ENCODE measurements around the gene MECP2. TPM values are rescaled to one million over a fixed set of nuclear protein-coding genes. Genes with fewer than 3 reads are reported as not detected.

The MECP2 gene
- total and polyA plus RNA-seq, 2 donors from 2014 or later, result 14.0 to 74.7 TPM

GRCh38 chrX:154072192-154072591, 25.3 kb downstream of the MECP2 start:
- H3K4me1 ChIP-seq (ENCODE audit: control insufficient read depth in 2 of 3, insufficient read depth in 2 of 3, low read depth in 1 of 3, low read length in 3 of 3), result peaks cover 0 to 9% (median 5%) of the 10 kb centered on the region in 3 donors
- H3K27me3 ChIP-seq (ENCODE audit: control insufficient read depth, insufficient read depth, low read length), result no peaks in the 10 kb centered on the region
- no peak overlapping the region for H3K4me3 ChIP-seq (ENCODE audit: low read length in 3 of 3)
- no peaks in the 10 kb centered on the region for H3K9me3 ChIP-seq (ENCODE audit: control insufficient read depth in 2 of 3, insufficient read depth in 1 of 3, low read length in 3 of 3)
- no peaks in the 10 kb centered on the region for H3K36me3 ChIP-seq (ENCODE audit: control insufficient read depth in 2 of 3, insufficient read depth in 3 of 3, low read length in 3 of 3)
- no peak overlapping the region for H3K27ac ChIP-seq (ENCODE audit: low read depth in 2 of 2, low read length in 2 of 2)
- TF ChIP-seq CTCF (IDR thresholded peaks at IDR 0.05; ENCODE audit: borderline replicate concordance, extremely low read depth, insufficient read depth), result no peak
- FAIRE-seq, result no peak
- DNase-seq, result no peak
- no peak overlapping the region for H3K9ac ChIP-seq (ENCODE audit: low read length in 3 of 3)
- intact Hi-C loops (cut with DNase I), result no loop called here

GRCh38 chrX:154068560-154068959, 29.0 kb downstream of the MECP2 start:
- intact Hi-C loops (cut with DNase I), result no loop called here
- no peak for TF ChIP-seq CTCF (IDR thresholded peaks at IDR 0.05; ENCODE audit: borderline replicate concordance, extremely low read depth, insufficient read depth)
- Histone ChIP-seq H3K9ac (ENCODE audit: low read length in 3 of 3) (no peak overlapping the region), H3K36me3 (ENCODE audit: control insufficient read depth in 2 of 3, insufficient read depth in 3 of 3, low read length in 3 of 3) (no peaks in the 10 kb centered on the region), H3K4me1 (ENCODE audit: control insufficient read depth in 2 of 3, insufficient read depth in 2 of 3, low read depth in 1 of 3, low read length in 3 of 3) (peaks cover 0 to 3% (median 0%) of the 10 kb centered on the region in 3 donors), H3K27ac (ENCODE audit: low read depth in 2 of 2, low read length in 2 of 2) (no peak overlapping the region), H3K9me3 (ENCODE audit: control insufficient read depth in 2 of 3, insufficient read depth in 1 of 3, low read length in 3 of 3) (no peaks in the 10 kb centered on the region), H3K27me3 (ENCODE audit: control insufficient read depth, insufficient read depth, low read length) (no peaks in the 10 kb centered on the region), H3K4me3 (ENCODE audit: low read length in 3 of 3) (no peak overlapping the region)
- DNase-seq (no peak), FAIRE-seq (no peak)

- Histone ChIP-seq H3K36me3 (ENCODE audit: control insufficient read depth in 2 of 3, insufficient read depth in 3 of 3, low read length in 3 of 3) (no peaks in the 10 kb centered on the region), H3K9me3 (ENCODE audit: control insufficient read depth in 2 of 3, insufficient read depth in 1 of 3, low read length in 3 of 3) (no peaks in the 10 kb centered on the region), H3K9ac (ENCODE audit: low read length in 3 of 3) (no peak overlapping the region), H3K4me3 (ENCODE audit: low read length in 3 of 3) (no peak overlapping the region), H3K27me3 (ENCODE audit: control insufficient read depth, insufficient read depth, low read length) (no peaks in the 10 kb centered on the region), H3K4me1 (ENCODE audit: control insufficient read depth in 2 of 3, insufficient read depth in 2 of 3, low read depth in 1 of 3, low read length in 3 of 3) (peaks cover 0 to 16% (median 7%) of the 10 kb centered on the region in 3 donors), H3K27ac (ENCODE audit: low read depth in 2 of 2, low read length in 2 of 2) (no peak overlapping the region)
- intact Hi-C loops (cut with DNase I), result no loop called here
- DNase-seq (peak in 1 of 5 donors; percentile 13), FAIRE-seq (no peak)
- no peak for TF ChIP-seq CTCF (IDR thresholded peaks at IDR 0.05; ENCODE audit: borderline replicate concordance, extremely low read depth, insufficient read depth)
Measured at GRCh38 chrX:154064637-154065435, 32.7 kb downstream of the MECP2 start.

Data from kidney (tissue), 14 donors.